Upper lobe of left lung (tissue), 6 donors: ENCODE results near the gene TPM2. TPM values are rescaled to one million over a fixed set of nuclear protein-coding genes. Genes with fewer than 3 reads are reported as not detected.

Source experiments
- ATAC-seq, 2 donors: fragments of 200-7000 bp; cut with Tn5 transposase; one replicate each; pipeline ENCODE4 v1.9.1; 2022; ENCODE audit warnings: mild to moderate bottlenecking in 2 of 2, moderate library complexity in 2 of 2; ENCODE audit not compliant: low FRiP score in 2 of 2
- DNase-seq, 2 donors: peaks; one replicate each; pipeline ENCODE4 v3.0.0-alpha.2; 2019 to 2020
- H3K27ac ChIP-seq, 4 donors: fragments of 200-600 bp; sonication (generic); one replicate each; pipeline ENCODE4 v1.5.1; 2016 to 2019
- H3K27me3 ChIP-seq, 4 donors: fragments of 200-600 bp; sonication (generic); one replicate each; pipeline ENCODE4 v1.5.1; 2017 to 2019
- H3K36me3 ChIP-seq, 4 donors: fragments of 200-600 bp; sonication (generic); one replicate each; pipeline ENCODE4 v1.5.1; 2016 to 2019
- H3K4me1 ChIP-seq, 4 donors: fragments of 200-600 bp; sonication (generic); one replicate each; pipeline ENCODE4 v1.5.1; 2018 to 2019
- H3K4me3 ChIP-seq, 4 donors: fragments of 200-600 bp; sonication (generic); one replicate each; pipeline ENCODE4 v1.5.1; 2017 to 2019; ENCODE audit warnings: mild to moderate bottlenecking in 2 of 4, moderate library complexity in 1 of 4
- H3K9me3 ChIP-seq, 4 donors: fragments of 200-600 bp; sonication (generic); one replicate each; pipeline ENCODE4 v1.5.1; 2018 to 2019
- CTCF ChIP-seq, 6 experiments: fragments of 450-650 bp in 4 of 6; fragments of 200-600 bp in 2 of 6; sonication (generic) in 2 of 6; IDR thresholded peaks; one replicate each; pipeline ENCODE4 v1.5.1; 2016 to 2019; ENCODE audit warnings: antibody characterized with exemption in 6 of 6
- EP300 ChIP-seq, 4 donors: sonication (generic); formaldehyde crosslinking; IDR thresholded peaks; one replicate each; pipeline ENCODE4 v1.5.1; 2017; ENCODE audit warnings: antibody characterized with exemption in 4 of 4, control low read depth in 2 of 4
- POLR2A ChIP-seq, 4 donors: fragments of 450-650 bp; IDR thresholded peaks; one replicate each; pipeline ENCODE4 v1.5.1; 2016 to 2017; ENCODE audit warnings: antibody characterized with exemption in 4 of 4, mild to moderate bottlenecking in 2 of 4
- POLR2AphosphoS5 ChIP-seq, 2 donors: sonication (generic); formaldehyde crosslinking; IDR thresholded peaks; one replicate each; pipeline ENCODE4 v1.5.1; 2017; ENCODE audit warnings: antibody characterized with exemption in 2 of 2
- WGBS, 2 donors: methylation state at CpG; one replicate each; pipeline ENCODE4 v1.1.5; 2017 to 2018; 5-methylcytosine and 5-hydroxymethylcytosine counted together
- total RNA-seq, 6 donors: library from RNA; depleted of rRNA in 4 of 6; stranded (reverse); fragments of >200 nt in 4 of 6; gene quantifications; one replicate each; pipeline versions ENCODE4 v1.1.0 to v1.2.1, GENCODE V29; 2016 to 2021
- donor health status: DM: no; HTN: no; CAD: no; lungs with moderate emphysema.
- donor health status: DM: no; HTN: yes; CAD: no; lungs with severe emphysema.

TPM2 gene
- 100 to 1,000 TPM in 5 of 6 donors, 10 to 100 TPM in 1; 89.3 to 265 (median 214) TPM for total RNA-seq

GRCh38 chr9:35689542-35690293, at the start of gene TPM2:
TSS of gene TPM2 (minus strand) at chr9:35689925. CDS start at chr9:35689817, 108 bp downstream.
- peaks cover 0 to 12% (median 8%) of the 10 kb centered on the region in 4 donors for H3K36me3 ChIP-seq
- peak within 1 kb of the TSS; percentile 77 to 93 (median 89) for H3K27ac ChIP-seq
- peaks cover 3 to 24% (median 14%) of the 10 kb centered on the region in 4 donors for H3K4me1 ChIP-seq
- DNase-seq = peak in 1 of 2 donors; percentile 91
- 42 to 44% methylated on average over 6 to 45 of the region's 61 CpGs for WGBS, 2 donors
- H3K4me3 ChIP-seq = peak within 1 kb of the TSS; percentile 64 to 79 (median 74)
- H3K27me3 ChIP-seq = no peaks in the 10 kb centered on the region
- peak; percentile 51 to 64 for ATAC-seq
- no peaks in the 10 kb centered on the region for H3K9me3 ChIP-seq
- TF ChIP-seq POLR2A (IDR thresholded peaks at IDR 0.05) = peak in 3 of 4 donors; percentile 21 to 52 (median 43)
- TF ChIP-seq EP300 (IDR thresholded peaks at IDR 0.05) = no peak
- peak; percentile 50 to 71 for TF ChIP-seq POLR2AphosphoS5 (IDR thresholded peaks at IDR 0.05)

- H3K4me3 ChIP-seq = no peak overlapping the region
- DNase-seq (no peak), ATAC-seq (no peak)
- no peaks in the 10 kb centered on the region for H3K9me3 ChIP-seq
- TF ChIP-seq CTCF (IDR thresholded peaks at IDR 0.05) = no peak
- TF ChIP-seq EP300 (IDR thresholded peaks at IDR 0.05) = no peak
- TF ChIP-seq POLR2AphosphoS5 (IDR thresholded peaks at IDR 0.05) = no peak
- TF ChIP-seq POLR2A (IDR thresholded peaks at IDR 0.05) = no peak
- H3K36me3 ChIP-seq = peaks cover 63 to 97% (median 87%) of the 10 kb centered on the region in 4 donors
- WGBS, 2 donors = 89 to 92% methylated on average over 7 of the region's 7 CpGs
- H3K27me3 ChIP-seq = no peaks in the 10 kb centered on the region
- H3K4me1 ChIP-seq = peaks cover 0 to 24% (median 10%) of the 10 kb centered on the region in 4 donors
- no peak overlapping the region for H3K27ac ChIP-seq
Observed at GRCh38 chr9:35738924-35739323, 49.2 kb upstream of the TPM2 start.

GRCh38 chr9:35738186-35738585, 48.5 kb upstream of the TPM2 start:
- Histone ChIP-seq H3K4me3 (no peak overlapping the region), H3K9me3 (no peaks in the 10 kb centered on the region), H3K36me3 (peaks cover 62 to 89% (median 80%) of the 10 kb centered on the region in 4 donors), H3K4me1 (peaks cover 5 to 24% (median 14%) of the 10 kb centered on the region in 4 donors), H3K27ac (no peak overlapping the region), H3K27me3 (no peaks in the 10 kb centered on the region)
- DNase-seq = no peak
- TF ChIP-seq CTCF (IDR thresholded peaks at IDR 0.05) (no peak), EP300 (IDR thresholded peaks at IDR 0.05) (no peak), POLR2AphosphoS5 (IDR thresholded peaks at IDR 0.05) (no peak), POLR2A (IDR thresholded peaks at IDR 0.05) (no peak)
- ATAC-seq = no peak
- 88 to 91% methylated on average over 4 of the region's 4 CpGs for WGBS, 2 donors

GRCh38 chr9:35737143-35737542, 47.4 kb upstream of the TPM2 start:
- Histone ChIP-seq H3K4me1 (peaks cover 10 to 26% (median 17%) of the 10 kb centered on the region in 4 donors), H3K9me3 (no peaks in the 10 kb centered on the region), H3K27me3 (no peaks in the 10 kb centered on the region), H3K27ac (no peak overlapping the region), H3K4me3 (no peak overlapping the region), H3K36me3 (peaks cover 53 to 79% (median 69%) of the 10 kb centered on the region in 4 donors)
- WGBS, 2 donors = 30 to 82% methylated on average over 1 to 7 of the region's 7 CpGs
- DNase-seq (no peak), ATAC-seq (no peak)
- no peak for TF ChIP-seq CTCF (IDR thresholded peaks at IDR 0.05)
- TF ChIP-seq POLR2A (IDR thresholded peaks at IDR 0.05) = no peak
- TF ChIP-seq POLR2AphosphoS5 (IDR thresholded peaks at IDR 0.05) = no peak

- 13 to 22% methylated on average over 1 to 2 of the region's 5 CpGs for WGBS, 2 donors
- H3K27me3 ChIP-seq = no peaks in the 10 kb centered on the region
- peaks cover 53 to 70% (median 64%) of the 10 kb centered on the region in 4 donors for H3K36me3 ChIP-seq
- ATAC-seq (no peak), DNase-seq (peak in 1 of 2 donors; percentile 69)
- H3K4me3 ChIP-seq = no peak overlapping the region
- peak overlapping the region; percentile 2 to 56 (median 20) for H3K27ac ChIP-seq
- H3K4me1 ChIP-seq = peaks cover 10 to 27% (median 18%) of the 10 kb centered on the region in 4 donors
- no peaks in the 10 kb centered on the region for H3K9me3 ChIP-seq
- TF ChIP-seq POLR2A (IDR thresholded peaks at IDR 0.05) = no peak
- TF ChIP-seq CTCF (IDR thresholded peaks at IDR 0.05) = peak; percentile 69 to 82 (median 75)
- TF ChIP-seq POLR2AphosphoS5 (IDR thresholded peaks at IDR 0.05) = no peak
Observed at GRCh38 chr9:35736201-35736633, 46.5 kb upstream of the TPM2 start.
